A172 (cell line): ENCODE measurements around the gene CIRBP. TPM values are rescaled to one million over a fixed set of nuclear protein-coding genes. Genes with fewer than 3 reads are reported as not detected.

Source experiments
- DNase-seq: peaks from one replicate; pipeline ENCODE4 v3.0.0-alpha.2; 2015; ENCODE audit warnings: low spot score
- total RNA-seq: library from RNA; depleted of rRNA; stranded (reverse); fragments of >200 nt; shearing (Covaris generic); gene quantifications from 2 replicates; pipeline ENCODE4 v1.2.3, GENCODE V29; 2014

The CIRBP gene
- total RNA-seq, 1 experiment from 2014 or later: 124 TPM

GRCh38 chr19:1278713-1279660 lies 9.9 kb downstream of the CIRBP start:
- no peak for DNase-seq

GRCh38 chr19:1279782-1280341 lies 10.7 kb downstream of the CIRBP start:
- peak; percentile 85 for DNase-seq

GRCh38 chr19:1280636-1281568 lies 11.8 kb downstream of the CIRBP start:
- no peak for DNase-seq

GRCh38 chr19:1281569-1282287 lies 12.6 kb downstream of the CIRBP start:
- DNase-seq: no peak

DNA sequence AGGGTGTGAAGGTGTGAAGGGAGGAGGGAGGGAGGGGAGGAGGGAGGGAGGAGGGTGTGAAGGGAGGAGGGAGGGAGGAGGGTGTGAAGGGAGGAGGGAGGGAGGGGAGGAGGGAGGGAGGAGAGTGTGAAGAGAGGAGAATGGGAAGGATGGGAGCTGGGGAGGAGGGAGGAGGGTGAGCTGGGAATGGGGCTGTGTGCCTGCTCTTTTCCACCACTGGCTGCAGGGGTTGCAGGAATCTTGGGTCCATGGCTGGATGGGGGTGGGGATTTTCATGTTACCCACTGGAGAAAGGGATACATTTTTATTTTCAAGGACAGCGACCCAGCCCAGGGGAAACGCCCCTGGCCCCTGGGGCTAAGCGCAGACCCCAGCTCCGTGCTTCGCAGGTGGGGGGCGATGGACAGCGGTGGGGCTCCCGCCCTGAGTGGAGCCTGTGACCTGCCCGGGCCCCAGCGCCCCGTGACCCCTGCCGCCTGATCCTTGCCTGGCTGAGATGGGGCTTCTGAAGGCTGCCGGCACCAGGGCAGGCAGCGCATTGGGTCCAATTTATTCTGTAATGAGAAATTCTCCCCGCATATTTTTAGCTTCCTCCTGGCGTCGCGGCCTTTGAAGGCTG lies 13.6 kb downstream of the CIRBP start:
- DNase-seq: no peak

DNA sequence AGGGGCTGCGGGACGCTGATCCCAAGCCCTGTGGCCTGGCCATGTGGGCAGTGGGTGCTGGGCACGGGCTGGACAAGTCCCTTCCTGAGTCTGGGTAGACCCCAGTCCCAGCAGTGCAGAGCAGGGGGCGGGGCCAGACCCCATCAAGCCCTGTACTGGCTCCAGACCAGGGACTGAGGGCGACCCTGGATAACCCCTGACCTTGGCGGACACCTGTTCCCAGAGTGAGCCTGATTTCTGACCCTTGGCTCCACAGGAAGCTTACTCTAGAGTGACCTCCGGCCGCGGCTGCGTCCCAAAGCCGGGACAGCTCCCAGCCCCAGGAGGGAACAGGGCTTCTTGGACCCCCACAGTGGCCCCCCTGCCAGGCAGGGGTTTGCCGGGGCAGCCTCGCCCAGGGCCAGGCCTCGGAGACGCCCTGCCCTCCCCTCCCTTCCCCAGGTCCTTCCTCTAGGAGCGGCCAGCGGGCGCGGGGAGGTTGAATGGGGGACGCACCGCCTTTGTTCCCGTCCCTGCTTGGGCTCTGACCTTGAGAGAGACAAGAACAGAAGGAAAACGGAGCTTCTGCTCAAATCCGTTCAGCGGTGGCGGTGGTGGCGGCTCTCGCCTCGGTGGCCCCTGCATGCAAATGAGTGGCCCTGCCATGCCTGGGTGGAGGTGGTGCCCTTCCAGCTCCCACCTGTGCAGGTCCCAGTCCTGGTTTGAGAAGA lies 14.2 kb downstream of the CIRBP start:
- DNase-seq: no peak

GRCh38 chr19:1283917-1284292 lies 14.8 kb downstream of the CIRBP start:
- DNase-seq: no peak

- DNase-seq: no peak
Observed at GRCh38 chr19:1284293-1284978, 15.3 kb downstream of the CIRBP start.

DNA sequence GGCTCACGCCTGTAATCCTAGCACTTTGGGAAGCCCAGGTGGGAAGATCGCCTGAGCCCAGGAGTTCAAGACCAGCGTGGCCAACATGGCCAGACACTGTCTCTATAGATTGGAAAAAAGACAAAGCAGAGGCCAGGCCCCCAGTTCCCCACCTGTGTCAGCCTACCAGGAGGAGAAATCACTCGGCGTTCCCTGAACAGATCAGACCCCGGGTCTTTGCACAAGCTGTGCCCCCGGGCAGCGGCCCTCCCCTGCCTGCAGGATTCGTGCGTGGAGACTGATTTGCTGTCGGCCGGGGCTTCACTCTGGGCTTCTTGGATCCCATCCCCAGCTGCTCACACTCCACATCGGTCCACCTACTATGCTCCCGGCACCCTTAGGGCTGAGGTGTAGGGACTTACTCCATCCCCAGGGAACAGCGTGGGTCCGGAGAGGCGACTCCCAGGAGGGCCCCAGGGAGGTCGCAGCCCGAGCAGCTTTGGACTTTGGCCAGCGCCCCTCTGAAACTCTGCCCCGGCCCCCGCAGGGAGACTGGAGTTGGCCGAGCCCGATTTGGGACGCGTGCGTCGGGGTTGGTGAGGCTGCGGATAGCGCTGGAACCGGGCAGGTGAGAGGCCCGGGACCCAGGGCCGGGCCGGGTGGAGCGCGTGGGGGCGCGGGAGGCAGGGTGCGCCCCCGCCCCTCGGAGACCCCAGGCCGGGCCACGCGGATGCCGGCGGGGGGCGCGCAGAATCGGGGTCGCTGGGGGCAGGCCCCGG lies 16.0 kb downstream of the CIRBP start:
- no peak for DNase-seq

DNA sequence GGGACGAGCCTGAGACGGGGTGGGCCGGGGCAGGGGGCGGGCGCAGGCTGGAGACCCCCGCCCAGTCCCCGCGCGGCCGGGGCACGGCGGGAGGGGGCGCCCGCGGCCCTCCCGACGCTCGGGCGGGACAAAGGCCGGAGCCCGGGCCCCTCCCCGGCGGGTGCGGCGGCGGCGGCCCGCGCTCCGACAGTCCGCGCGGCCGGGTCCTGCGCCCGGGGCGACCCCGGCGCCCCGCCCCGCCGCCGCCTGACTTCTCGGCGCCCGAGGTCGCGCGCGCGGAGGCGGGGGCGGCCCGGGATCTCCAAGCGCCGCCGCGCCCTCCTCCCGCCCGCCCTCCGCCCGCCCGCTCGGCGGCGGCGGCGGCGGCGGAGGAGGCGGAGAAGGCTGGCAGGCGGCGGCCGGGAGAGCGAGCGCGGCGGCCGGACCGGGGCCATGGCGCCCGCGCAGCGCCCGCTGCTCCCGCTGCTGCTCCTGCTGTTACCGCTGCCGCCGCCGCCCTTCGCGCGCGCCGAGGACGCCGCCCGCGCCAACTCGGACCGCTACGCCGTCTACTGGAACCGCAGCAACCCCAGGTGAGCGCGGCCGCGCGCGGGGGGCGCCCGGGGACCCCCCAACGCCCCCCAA lies 16.7 kb downstream of the CIRBP start, which contains the start of gene EFNA2:
Gene EFNA2 (plus strand): TSS at position 137 of the 624 bp plus-strand sequence. CDS start 296 bp downstream, at position 433.
- no peak for DNase-seq

DNA sequence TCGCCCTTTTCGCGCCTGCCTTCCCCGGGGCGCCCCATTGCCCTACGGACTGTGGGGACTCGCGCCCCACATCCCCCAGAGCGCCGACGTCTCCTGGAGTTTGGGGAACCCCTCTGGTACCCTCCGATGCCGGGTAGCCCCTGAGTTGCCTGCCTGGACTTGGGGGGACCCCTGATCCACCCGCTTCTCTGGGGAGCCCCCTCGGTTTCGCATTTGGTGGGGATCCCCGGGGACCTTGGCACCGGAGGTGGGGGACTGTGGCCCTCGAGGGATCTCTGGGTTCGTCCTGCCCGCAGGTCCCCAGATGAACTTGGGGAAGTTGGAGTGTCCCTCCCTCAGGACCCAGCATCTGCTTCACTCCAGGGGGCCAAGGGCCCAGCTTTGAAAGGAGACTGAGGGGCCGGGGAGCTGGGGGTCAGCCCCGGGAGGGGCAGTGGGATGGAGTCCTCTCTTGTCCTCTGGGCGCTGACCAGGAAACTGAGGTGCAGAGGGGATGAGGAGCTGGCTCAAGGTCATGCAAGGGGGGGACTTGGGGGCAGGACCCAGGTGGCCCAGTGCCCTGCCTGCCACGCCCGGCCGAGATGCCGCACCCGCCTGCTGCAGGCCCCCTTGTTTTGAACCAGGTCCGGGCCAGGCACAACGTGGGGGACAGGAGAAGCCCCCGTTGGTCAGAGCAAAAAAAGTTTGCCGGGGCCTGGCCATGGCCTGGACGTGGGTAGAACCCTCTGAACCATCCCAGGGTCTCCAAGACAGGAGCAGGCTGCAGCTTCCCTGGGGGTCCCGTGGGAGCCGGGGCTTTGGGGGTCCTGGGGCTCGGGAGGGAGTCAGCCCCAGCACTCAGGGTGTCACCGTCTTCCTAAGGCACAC lies 17.6 kb downstream of the CIRBP start:
- DNase-seq: no peak

- DNase-seq: no peak
Observed at GRCh38 chr19:1287354-1288225, 18.5 kb downstream of the CIRBP start.

DNA sequence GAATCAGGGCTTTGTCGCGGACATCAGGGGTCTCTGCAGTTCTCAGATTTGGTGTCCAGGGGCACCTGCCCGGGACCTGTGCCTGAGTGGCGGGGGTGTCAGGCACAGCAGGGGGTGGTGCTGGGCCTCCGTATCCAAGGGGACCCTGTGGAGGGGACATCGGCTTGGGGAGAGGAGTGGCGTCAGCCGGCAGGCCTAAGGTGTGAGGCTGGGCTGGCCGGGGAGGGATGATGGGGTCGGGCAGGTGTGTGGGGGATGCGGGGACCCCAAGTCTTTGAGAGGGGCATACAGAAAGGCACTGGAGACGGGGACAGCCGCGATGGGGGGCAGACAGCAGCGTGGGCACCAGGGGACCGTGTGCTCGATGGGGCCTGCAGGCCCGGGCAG lies 19.1 kb downstream of the CIRBP start:
- no peak for DNase-seq

DNA sequence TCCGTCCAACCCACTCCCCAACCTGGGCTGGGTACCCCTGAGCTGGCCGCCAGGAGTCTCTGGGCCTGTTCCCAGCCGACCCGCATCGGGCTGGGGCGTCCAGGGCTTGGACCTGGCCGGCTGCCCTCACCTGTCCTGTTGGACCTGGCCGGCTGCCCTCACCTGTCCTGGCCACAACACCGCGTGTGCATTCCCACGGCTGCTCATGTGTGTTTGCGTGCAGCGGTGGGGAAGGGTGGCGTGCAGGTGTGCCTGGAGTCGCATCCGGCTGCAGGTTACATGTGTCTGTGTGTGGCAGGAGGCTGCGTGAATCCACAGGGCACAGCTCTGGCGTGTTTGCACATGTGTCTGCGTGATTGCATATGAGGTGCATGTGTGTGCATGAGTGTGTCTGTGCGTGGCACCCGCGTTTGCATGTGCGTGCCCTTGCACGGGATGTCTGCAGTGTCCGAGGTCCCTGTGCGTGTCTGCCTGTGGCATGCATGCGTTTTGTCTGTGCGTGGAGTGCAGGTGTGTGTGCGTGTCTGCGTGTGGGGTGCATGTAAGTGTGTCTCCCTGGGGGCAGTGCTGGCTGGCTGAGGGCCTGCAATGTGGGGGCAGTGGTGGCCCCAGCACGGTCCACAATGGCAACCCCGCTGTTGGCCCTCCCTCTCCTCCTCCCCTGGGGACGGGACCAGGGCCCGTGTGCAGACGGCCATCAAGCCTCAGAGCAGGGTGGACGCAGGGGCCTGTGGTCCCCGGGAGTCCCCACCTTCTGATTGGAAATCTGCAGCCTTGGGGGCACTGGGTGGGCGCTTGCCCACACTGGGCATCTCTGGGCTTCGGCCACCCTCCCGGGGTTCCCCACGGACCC lies 19.9 kb downstream of the CIRBP start:
- DNase-seq: no peak

GRCh38 chr19:1289686-1290025 lies 20.5 kb downstream of the CIRBP start:
- no peak for DNase-seq
